PC-9 (cell line): Measurements from ENCODE around the gene MXD1. TPM values are rescaled to one million over a fixed set of nuclear protein-coding genes. Genes with fewer than 3 reads are reported as not detected.
A peak's percentile ranks its signal among the peaks of the same experiment; 100 is the strongest.

Experiments
- BruUV-seq: library from RNA; stranded (reverse); fragments of 400-500 nt; replicated peaks from 2 replicates; lab custom pipeline; 2021; lab: Mats Ljungman, UMichigan
- CTCF ChIA-PET: fragments of 300-600 bp; sonication (Branson Sonifier 250); formaldehyde crosslinking; loops from one replicate; lab custom pipeline; 2022; ENCODE audit warnings: antibody characterized with exemption; lab: Charles Lee
- POLR2A ChIA-PET: fragments of 300-600 bp; sonication (Branson Sonifier 250); formaldehyde crosslinking; loops from one replicate; lab custom pipeline; 2022; ENCODE audit warnings: antibody characterized with exemption; ENCODE audit not compliant: unreplicated experiment; lab: Charles Lee
- DNase-seq, 2 experiments: peaks; one replicate each; pipeline versions ENCODE4 v3.0.0 to v3.0.0-alpha.2; 2015 to 2022; ENCODE audit warnings: mixed read lengths in 1 of 2
- H2AFZ ChIP-seq: fragments of 200-600 bp; sonication (generic); 2 replicates; pipeline ENCODE4 v1.8.1; 2017; ENCODE audit warnings: antibody characterized with exemption
- H3F3A ChIP-seq: fragments of 200-600 bp; sonication (generic); 2 replicates; pipeline ENCODE4 v1.8.1; 2017; ENCODE audit warnings: antibody characterized with exemption, mild to moderate bottlenecking, low read depth; ENCODE audit not compliant: insufficient read depth
- H3K27ac ChIP-seq: fragments of 200-600 bp; sonication (generic); 2 replicates; pipeline ENCODE4 v1.6.1; 2016; ENCODE audit warnings: mixed run types
- H3K27me3 ChIP-seq: fragments of 200-600 bp; sonication (generic); 2 replicates; pipeline ENCODE4 v1.6.1; 2016; ENCODE audit warnings: low read depth, mixed run types; ENCODE audit not compliant: insufficient read depth
- H3K36me3 ChIP-seq: fragments of 200-600 bp; sonication (generic); 2 replicates; pipeline ENCODE4 v1.6.1; 2016; ENCODE audit warnings: low read depth, mixed run types
- H3K4me1 ChIP-seq: fragments of 200-600 bp; sonication (generic); replicated peaks from 2 replicates; pipeline ENCODE4 v1.6.1; 2016; ENCODE audit warnings: mixed run types; ENCODE audit not compliant: insufficient read depth
- H3K4me2 ChIP-seq: fragments of 200-600 bp; sonication (generic); 2 replicates; pipeline ENCODE4 v1.6.1; 2017; ENCODE audit warnings: mixed run types
- H3K4me3 ChIP-seq: fragments of 200-600 bp; sonication (generic); 2 replicates; pipeline ENCODE4 v1.6.1; 2016; ENCODE audit warnings: mixed run types
- H3K79me2 ChIP-seq: fragments of 200-600 bp; sonication (generic); 2 replicates; pipeline ENCODE4 v1.6.1; 2017; ENCODE audit warnings: low read depth, mixed run types
- H3K9me2 ChIP-seq: fragments of 200-600 bp; sonication (generic); 2 replicates; pipeline ENCODE4 v1.8.1; 2017; ENCODE audit warnings: mild to moderate bottlenecking; ENCODE audit not compliant: insufficient read depth
- H3K9me3 ChIP-seq: fragments of 200-600 bp; sonication (generic); 2 replicates; pipeline ENCODE4 v1.8.1; 2016; ENCODE audit warnings: low read depth; ENCODE audit not compliant: insufficient read depth
- H4K20me1 ChIP-seq: fragments of 200-600 bp; sonication (generic); 2 replicates; pipeline ENCODE4 v1.8.1; 2017; ENCODE audit not compliant: insufficient read depth
- CTCF ChIP-seq: fragments of 200-600 bp; sonication (generic); conservative IDR thresholded peaks from 2 replicates; pipeline ENCODE4 v1.6.1; 2017; ENCODE audit warnings: mixed run types, antibody characterized with exemption, mild to moderate bottlenecking, moderate library complexity
- EZH2 ChIP-seq: fragments of 200-600 bp; sonication (generic); IDR thresholded peaks from 2 replicates; pipeline ENCODE4 v1.8.0; 2017; ENCODE audit warnings: antibody characterized with exemption, low read depth
- intact Hi-C: fragments of 100-400 bp; cut with micrococcal nuclease; formaldehyde crosslinking; loops from one replicate; pipeline ENCODE4 v1.10.0; 2022; ENCODE audit not compliant: unreplicated experiment
- total RNA-seq: library from RNA; stranded (reverse); gene quantifications from 2 replicates; pipeline ENCODE4 v1.2.3, GENCODE V29; 2021

The MXD1 gene
- total RNA-seq, 1 experiment from 2014 or later: 8.8 TPM

GRCh38 chr2:69947325-69947931 lies 32.5 kb downstream of the MXD1 start:
- no peaks in the 10 kb centered on the region for H3K9me3 ChIP-seq
- H3K27ac ChIP-seq: peak overlapping the region; percentile 98
- peaks cover 54% of the 10 kb centered on the region for H3F3A ChIP-seq
- H3K9me2 ChIP-seq: no peaks in the 10 kb centered on the region
- no peaks in the 10 kb centered on the region for H4K20me1 ChIP-seq
- H2AFZ ChIP-seq: no peak overlapping the region
- peaks cover 66% of the 10 kb centered on the region for H3K4me1 ChIP-seq
- peak in 1 of 2 experiments; percentile 53 for DNase-seq
- ChIA-PET POLR2A (no interaction called here), CTCF (no interaction called here)
- no peaks in the 10 kb centered on the region for H3K36me3 ChIP-seq
- intact Hi-C loops: loop anchor here (2.0 to 5.0 kb wide), 2 partner anchors 33 to 40 kb away; partner anchors contain the start of gene MXD1
- peak overlapping the region; percentile 66 for H3K4me2 ChIP-seq
- no peaks in the 10 kb centered on the region for H3K79me2 ChIP-seq
- no peaks in the 10 kb centered on the region for H3K27me3 ChIP-seq
- no TSS peak for BruUV-seq
- H3K4me3 ChIP-seq: no peak overlapping the region
- TF ChIP-seq CTCF: no peak
- no peak for TF ChIP-seq EZH2

GRCh38 chr2:69948032-69948962 lies 33.4 kb downstream of the MXD1 start:
- Histone ChIP-seq H3K9me2 (no peaks in the 10 kb centered on the region), H4K20me1 (no peaks in the 10 kb centered on the region), H3K27me3 (no peaks in the 10 kb centered on the region), H3K4me2 (peak overlapping the region; percentile 66), H3K9me3 (no peaks in the 10 kb centered on the region), H2AFZ (no peak overlapping the region), H3K27ac (peak overlapping the region; percentile 98), H3K79me2 (no peaks in the 10 kb centered on the region), H3K4me1 (peaks cover 57% of the 10 kb centered on the region), H3K36me3 (no peaks in the 10 kb centered on the region), H3K4me3 (no peak overlapping the region), H3F3A (peaks cover 52% of the 10 kb centered on the region)
- DNase-seq: no peak
- no TSS peak for BruUV-seq
- intact Hi-C loops: loop anchor here (5.0 kb wide), 1 partner anchor 39 kb away; no protein-coding TSS in a partner anchor
- no peak for TF ChIP-seq EZH2
- TF ChIP-seq CTCF: no peak
- ChIA-PET CTCF (no interaction called here), POLR2A (no interaction called here)

DNA sequence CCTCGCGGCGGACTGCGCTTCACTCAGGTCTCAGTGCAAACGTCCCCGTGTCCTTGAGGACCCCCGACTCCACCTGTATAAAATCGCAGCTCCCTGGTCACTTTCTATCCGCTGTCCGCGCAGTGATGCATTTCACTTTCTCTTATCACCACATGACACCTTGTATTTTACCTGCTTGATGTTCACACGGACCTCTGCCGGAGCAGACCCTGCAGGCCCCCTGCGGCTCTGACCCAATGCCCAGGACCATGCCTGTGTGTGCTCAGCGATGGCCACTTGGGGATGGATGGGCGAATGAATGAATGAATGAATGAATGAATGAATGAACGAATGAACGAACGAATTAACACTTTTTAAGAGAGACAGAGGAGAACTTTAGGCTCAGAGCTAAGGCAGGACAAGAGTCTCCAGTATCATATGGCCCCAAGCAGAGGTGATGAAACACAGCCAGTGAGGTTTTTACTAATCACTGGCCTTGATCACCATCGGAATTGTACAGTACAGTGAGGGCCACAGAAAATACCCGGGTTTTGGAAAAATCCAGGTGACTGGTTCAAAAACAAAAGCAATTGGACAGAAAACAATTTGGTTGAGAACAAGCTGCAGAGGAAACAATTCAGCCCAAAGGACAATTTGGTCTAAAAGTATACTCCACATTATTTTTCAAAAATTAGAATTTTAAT lies 34.2 kb downstream of the MXD1 start:
- H3K4me2 ChIP-seq: no peak overlapping the region
- intact Hi-C loops: loop anchor here (5.0 kb wide), 1 partner anchor 38 kb away; no protein-coding TSS in a partner anchor

More for the DNA sequence above, 34.2 kb downstream of the MXD1 start:
- ChIA-PET CTCF (no interaction called here), POLR2A (no interaction called here)
- no TSS peak for BruUV-seq
- Histone ChIP-seq H2AFZ (no peak overlapping the region), H3F3A (peaks cover 52% of the 10 kb centered on the region), H3K79me2 (no peaks in the 10 kb centered on the region), H3K9me3 (no peaks in the 10 kb centered on the region), H3K9me2 (no peaks in the 10 kb centered on the region), H3K4me3 (no peak overlapping the region), H3K4me1 (peaks cover 55% of the 10 kb centered on the region), H3K27me3 (no peaks in the 10 kb centered on the region), H3K36me3 (no peaks in the 10 kb centered on the region), H4K20me1 (no peaks in the 10 kb centered on the region), H3K27ac (peak overlapping the region; percentile 98)
- TF ChIP-seq EZH2: no peak
- no peak for TF ChIP-seq CTCF
- no peak for DNase-seq
